Spinal cord (tissue), 10 donors: ENCODE results near the gene THSD1. TPM values are rescaled to one million over a fixed set of nuclear protein-coding genes. Genes with fewer than 3 reads are reported as not detected.

ENCODE experiments used
- DNase-seq, 6 donors: peaks; one replicate each; pipeline versions ENCODE4 v3.0.0 to v3.0.0-alpha.2; 2013 to 2015; ENCODE audit warnings: low spot score in 6 of 6, low read depth in 4 of 6
- H3K27ac ChIP-seq: one replicate; pipeline ENCODE4 v1.5.1; 2013; ENCODE audit warnings: low read depth, low read length, control low read depth
- H3K27me3 ChIP-seq: one replicate; pipeline ENCODE4 v1.6.1; 2013; ENCODE audit warnings: low read length; ENCODE audit not compliant: control insufficient read depth, insufficient read depth
- H3K36me3 ChIP-seq: one replicate; pipeline ENCODE4 v1.6.1; 2013; ENCODE audit warnings: low read length; ENCODE audit not compliant: control insufficient read depth, insufficient read depth
- H3K4me1 ChIP-seq: one replicate; pipeline ENCODE4 v1.6.1; 2013; ENCODE audit warnings: low read length; ENCODE audit not compliant: control insufficient read depth, insufficient read depth
- H3K4me3 ChIP-seq: one replicate; pipeline ENCODE4 v1.5.1; 2013; ENCODE audit warnings: low read depth, low read length, control low read depth
- H3K9me3 ChIP-seq: one replicate; pipeline ENCODE4 v1.6.1; 2013; ENCODE audit warnings: low read length; ENCODE audit not compliant: control insufficient read depth, insufficient read depth
- WGBS: methylation state at CpG from one replicate; pipeline ENCODE4 v1.1.5; 2013; ENCODE audit warnings: missing lambda C conversion rate; ENCODE audit not compliant: insufficient coverage; 5-methylcytosine and 5-hydroxymethylcytosine counted together
- polyA plus RNA-seq, 2 donors: library from polyadenylated mRNA; unstranded; fragments of 120-200 nt; gene quantifications; one replicate each; pipeline ENCODE4 v1.2.1, GENCODE V29; 2013; ENCODE audit not compliant: insufficient read length in 2 of 2
- total RNA-seq, 2 donors: library from RNA; depleted of rRNA in 1 of 2; stranded (reverse); fragments of 120-200 nt in 1 of 2; fragments of >200 nt in 1 of 2; gene quantifications; one replicate each; pipeline versions ENCODE4 v1.2.3 to v1.2.4, GENCODE V29; 2013 to 2014
- donor health status: healthy.

Gene THSD1
- total and polyA plus RNA-seq, 4 donors = 10.0 to 20.5 (median 13.2) TPM

- Histone ChIP-seq H3K36me3 (no peaks in the 10 kb centered on the region), H3K27me3 (no peaks in the 10 kb centered on the region), H3K27ac (no peak overlapping the region), H3K4me3 (no peak overlapping the region), H3K4me1 (peaks cover 18% of the 10 kb centered on the region), H3K9me3 (no peaks in the 10 kb centered on the region)
- DNase-seq = no peak
- 94% methylated on average over 3 of the region's 4 CpGs for WGBS
These were observed 10.3 kb downstream of the THSD1 start for GRCh38 chr13:52395704-52396103.

- Histone ChIP-seq H3K4me3 (no peak overlapping the region), H3K9me3 (no peaks in the 10 kb centered on the region), H3K27ac (no peak overlapping the region), H3K4me1 (peaks cover 14% of the 10 kb centered on the region), H3K27me3 (no peaks in the 10 kb centered on the region), H3K36me3 (no peaks in the 10 kb centered on the region)
- 47% methylated on average over 2 of the region's 2 CpGs for WGBS
- peak in 2 of 6 donors; percentile 56 to 66 for DNase-seq
These were observed 11.4 kb downstream of the THSD1 start for GRCh38 chr13:52394586-52394985.

- H3K4me3 ChIP-seq = no peak overlapping the region
- no peaks in the 10 kb centered on the region for H3K36me3 ChIP-seq
- no peaks in the 10 kb centered on the region for H3K27me3 ChIP-seq
- no peak overlapping the region for H3K27ac ChIP-seq
- no peak for DNase-seq
- no peaks in the 10 kb centered on the region for H3K9me3 ChIP-seq
- H3K4me1 ChIP-seq = peaks cover 14% of the 10 kb centered on the region
- WGBS = 58% methylated on average over 4 of the region's 8 CpGs
These were observed 12.2 kb downstream of the THSD1 start for GRCh38 chr13:52393572-52394357.

- Histone ChIP-seq H3K36me3 (no peaks in the 10 kb centered on the region), H3K27me3 (no peaks in the 10 kb centered on the region), H3K4me3 (no peak overlapping the region), H3K27ac (no peak overlapping the region), H3K9me3 (no peaks in the 10 kb centered on the region), H3K4me1 (no peaks in the 10 kb centered on the region)
- no peak for DNase-seq
These were observed 18.3 kb downstream of the THSD1 start for GRCh38 chr13:52387721-52388120.

- Histone ChIP-seq H3K27ac (no peak overlapping the region), H3K36me3 (no peaks in the 10 kb centered on the region), H3K4me3 (no peak overlapping the region), H3K27me3 (no peaks in the 10 kb centered on the region), H3K9me3 (no peaks in the 10 kb centered on the region), H3K4me1 (no peaks in the 10 kb centered on the region)
- WGBS = no CpG with 5 or more reads among the region's 4 CpGs
- DNase-seq = no peak
These were observed 20.1 kb downstream of the THSD1 start for GRCh38 chr13:52385870-52386269.

- no peaks in the 10 kb centered on the region for H3K4me1 ChIP-seq
- no peaks in the 10 kb centered on the region for H3K9me3 ChIP-seq
- peaks cover 2% of the 10 kb centered on the region for H3K36me3 ChIP-seq
- no peak for DNase-seq
- H3K27me3 ChIP-seq = no peaks in the 10 kb centered on the region
- no peak overlapping the region for H3K27ac ChIP-seq
- WGBS = no CpG with 5 or more reads among the region's 1 CpG
- no peak overlapping the region for H3K4me3 ChIP-seq
These were observed 22.6 kb downstream of the THSD1 start for GRCh38 chr13:52383366-52383765.

- Histone ChIP-seq H3K4me1 (no peaks in the 10 kb centered on the region), H3K9me3 (no peaks in the 10 kb centered on the region), H3K36me3 (peaks cover 12% of the 10 kb centered on the region), H3K4me3 (no peak overlapping the region), H3K27me3 (no peaks in the 10 kb centered on the region), H3K27ac (no peak overlapping the region)
- DNase-seq = no peak
- 97% methylated on average over 21 of the region's 22 CpGs for WGBS
These were observed 27.7 kb downstream of the THSD1 start for GRCh38 chr13:52378312-52378711.

- H3K4me1 ChIP-seq = no peaks in the 10 kb centered on the region
- 94% methylated on average over 20 of the region's 21 CpGs for WGBS
- H3K27me3 ChIP-seq = no peaks in the 10 kb centered on the region
- H3K4me3 ChIP-seq = no peak overlapping the region
- no peaks in the 10 kb centered on the region for H3K9me3 ChIP-seq
- H3K36me3 ChIP-seq = peaks cover 12% of the 10 kb centered on the region
- H3K27ac ChIP-seq = no peak overlapping the region
- no peak for DNase-seq
These were observed 28.1 kb downstream of the THSD1 start for GRCh38 chr13:52377898-52378297.

- Histone ChIP-seq H3K4me1 (no peaks in the 10 kb centered on the region), H3K27me3 (no peaks in the 10 kb centered on the region), H3K4me3 (no peak overlapping the region), H3K36me3 (peaks cover 12% of the 10 kb centered on the region), H3K27ac (no peak overlapping the region), H3K9me3 (no peaks in the 10 kb centered on the region)
- DNase-seq = no peak
- WGBS = 67% methylated on average over 1 of the region's 1 CpG
These were observed 31.0 kb downstream of the THSD1 start for GRCh38 chr13:52374873-52375411.

GRCh38 chr13:52374389-52374788 lies 31.6 kb downstream of the THSD1 start:
- no CpG with 5 or more reads among the region's 4 CpGs for WGBS
- H3K36me3 ChIP-seq = peaks cover 12% of the 10 kb centered on the region

More at GRCh38 chr13:52374389-52374788, 31.6 kb downstream of the THSD1 start:
- Histone ChIP-seq H3K4me1 (no peaks in the 10 kb centered on the region), H3K27ac (no peak overlapping the region), H3K4me3 (no peak overlapping the region), H3K27me3 (no peaks in the 10 kb centered on the region), H3K9me3 (no peaks in the 10 kb centered on the region)
- no peak for DNase-seq
